Glutamatergic neuron (in vitro differentiated cells): ENCODE results near the gene NNMT. TPM values are rescaled to one million over a fixed set of nuclear protein-coding genes. Genes with fewer than 3 reads are reported as not detected.

Experiments used
- DNase-seq: peaks from one replicate; pipeline ENCODE4 v3.0.0; 2022
- H3K27ac Mint-ChIP-seq: one replicate; pipeline ENCODE4 v1.8.0; 2020; ENCODE audit warnings: mild to moderate bottlenecking, mixed read lengths, inconsistent platforms; ENCODE audit not compliant: unreplicated experiment
- H3K27me3 Mint-ChIP-seq: one replicate; pipeline ENCODE4 v1.8.0; 2020; ENCODE audit warnings: mild to moderate bottlenecking, moderate library complexity, mixed read lengths, inconsistent platforms; ENCODE audit not compliant: unreplicated experiment
- H3K36me3 Mint-ChIP-seq: one replicate; pipeline ENCODE4 v1.8.0; 2020; ENCODE audit warnings: mild to moderate bottlenecking, mixed read lengths, inconsistent platforms; ENCODE audit not compliant: unreplicated experiment
- H3K4me1 Mint-ChIP-seq: one replicate; pipeline ENCODE4 v1.8.0; 2020; ENCODE audit warnings: mild to moderate bottlenecking, low read depth, mixed read lengths, inconsistent platforms; ENCODE audit not compliant: unreplicated experiment
- H3K4me3 Mint-ChIP-seq: one replicate; pipeline ENCODE4 v1.8.0; 2020; ENCODE audit warnings: mild to moderate bottlenecking, mixed read lengths, inconsistent platforms; ENCODE audit not compliant: unreplicated experiment
- H3K9me3 Mint-ChIP-seq: one replicate; pipeline ENCODE4 v1.8.0; 2020; ENCODE audit warnings: mild to moderate bottlenecking, moderate library complexity, mixed read lengths, inconsistent platforms; ENCODE audit not compliant: unreplicated experiment
- CTCF ChIP-seq: fragments of 200-600 bp; sonication (generic); IDR thresholded peaks from one replicate; pipeline ENCODE4 v1.5.0; 2021; ENCODE audit not compliant: partially characterized antibody, unreplicated experiment
- total RNA-seq: library from RNA; stranded (reverse); fragmentation: NEBNext Ultra II Directional; extraction: Animal tissue kit (Norgen Biotek cat#: 25700); gene quantifications from one replicate; pipeline ENCODE4 v1.2.1, GENCODE V29; 2021; ENCODE audit not compliant: unreplicated experiment

The NNMT gene
- total RNA-seq, 1 donor from 2014 or later = 3.4 TPM

- Mint-ChIP-seq H3K4me3 (no peak overlapping the region), H3K36me3 (peaks cover 31% of the 10 kb centered on the region), H3K4me1 (peaks cover 3% of the 10 kb centered on the region), H3K27me3 (no peaks in the 10 kb centered on the region), H3K9me3 (peaks cover 4% of the 10 kb centered on the region), H3K27ac (no peak overlapping the region)
- no peak for TF ChIP-seq CTCF
- no peak for DNase-seq
Observed at GRCh38 chr11:114297806-114298709, 1.9 kb downstream of the NNMT start.

- Mint-ChIP-seq H3K4me3 (no peak overlapping the region), H3K9me3 (peaks cover 4% of the 10 kb centered on the region), H3K4me1 (peaks cover 3% of the 10 kb centered on the region), H3K27me3 (no peaks in the 10 kb centered on the region), H3K36me3 (peaks cover 31% of the 10 kb centered on the region), H3K27ac (no peak overlapping the region)
- no peak for TF ChIP-seq CTCF
- DNase-seq = no peak
Observed at GRCh38 chr11:114298710-114299109, 2.5 kb downstream of the NNMT start.

GRCh38 chr11:114301088-114301487 is 4.9 kb downstream of the NNMT start:
- Mint-ChIP-seq H3K4me1 (peaks cover under 1% of the 10 kb centered on the region), H3K4me3 (no peak overlapping the region), H3K27me3 (no peaks in the 10 kb centered on the region), H3K9me3 (peaks cover 4% of the 10 kb centered on the region), H3K36me3 (peaks cover 31% of the 10 kb centered on the region), H3K27ac (no peak overlapping the region)
- no peak for DNase-seq
- TF ChIP-seq CTCF = no peak

- H3K4me1 Mint-ChIP-seq = no peaks in the 10 kb centered on the region
- no peak for TF ChIP-seq CTCF
- H3K9me3 Mint-ChIP-seq = peaks cover 4% of the 10 kb centered on the region
- no peak overlapping the region for H3K27ac Mint-ChIP-seq
- no peaks in the 10 kb centered on the region for H3K27me3 Mint-ChIP-seq
- no peak for DNase-seq
- peaks cover 31% of the 10 kb centered on the region for H3K36me3 Mint-ChIP-seq
- H3K4me3 Mint-ChIP-seq = no peak overlapping the region
Observed at GRCh38 chr11:114301927-114302326, 5.7 kb downstream of the NNMT start.

- Mint-ChIP-seq H3K4me3 (no peak overlapping the region), H3K9me3 (peaks cover 6% of the 10 kb centered on the region), H3K27ac (no peak overlapping the region), H3K27me3 (no peaks in the 10 kb centered on the region), H3K36me3 (peaks cover 31% of the 10 kb centered on the region), H3K4me1 (no peaks in the 10 kb centered on the region)
- DNase-seq = no peak
- no peak for TF ChIP-seq CTCF
Observed at GRCh38 chr11:114302663-114303062, 6.5 kb downstream of the NNMT start.
